ENCODE results near the gene SLX4IP.

DNA sequence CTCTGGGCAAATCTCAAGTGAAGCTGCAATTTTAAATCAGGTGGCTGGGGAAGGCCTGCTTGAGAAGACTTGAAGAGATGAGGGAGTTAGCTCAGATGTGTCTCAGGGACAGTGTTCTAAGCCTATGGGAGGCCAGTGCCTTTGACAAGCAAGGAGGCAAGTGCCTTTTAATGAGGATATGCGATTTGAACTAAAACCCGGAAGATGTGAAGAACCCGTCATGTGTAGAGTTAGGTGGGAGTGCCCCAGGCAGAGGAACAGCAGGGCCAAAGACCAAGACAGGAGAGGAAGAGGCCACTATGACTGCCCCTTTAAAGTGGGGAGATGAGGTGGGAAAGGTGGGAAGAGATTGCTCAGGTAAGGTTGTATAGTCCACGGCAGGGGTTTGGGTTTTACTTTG is 71.9 kb downstream of the SLX4IP start:
- TF ChIP-seq CTCF (IDR thresholded peaks at IDR 0.05) = no peak
- TF ChIP-seq EP300 (IDR thresholded peaks at IDR 0.05) = no peak
